ENCODE measurements around the gene PNKD. TPM values are rescaled to one million over a fixed set of nuclear protein-coding genes. Genes with fewer than 3 reads are reported as not detected.

The PNKD gene
- total and polyA plus RNA-seq, 2 experiments from 2014 or later: 28.2 to 83.3 TPM

DNA sequence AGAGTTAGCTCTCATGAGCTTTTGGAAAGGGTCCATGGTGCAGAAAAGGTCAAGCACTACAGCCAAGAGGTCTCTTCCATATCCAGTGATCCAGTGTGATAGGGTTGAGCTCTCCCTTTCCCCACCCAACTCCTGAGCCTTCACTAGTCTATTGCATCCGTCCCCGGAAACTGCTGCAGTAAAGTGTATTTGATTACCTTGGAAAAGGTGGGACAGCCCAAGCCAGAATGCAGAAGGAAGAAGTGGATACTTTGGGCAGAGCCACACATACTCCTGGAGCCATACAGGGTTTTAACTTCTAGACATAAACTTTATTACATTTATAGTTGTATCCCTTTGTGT is 3.6 kb downstream of the PNKD start:
- Histone ChIP-seq H3K9me2 (ENCODE audit: insufficient read depth) (no peaks in the 10 kb centered on the region), H4K20me1 (replicated peaks; ENCODE audit: insufficient read depth) (no peaks in the 10 kb centered on the region; the same call in 1 of the 2 replicates), H3K27ac (ENCODE audit: low read depth) (no peak overlapping the region), H3F3A (replicated peaks; ENCODE audit: low read depth) (no peaks in the 10 kb centered on the region), H3K27me3 (ENCODE audit: insufficient read depth) (no peaks in the 10 kb centered on the region), H3K4me1 (ENCODE audit: insufficient read depth) (peaks cover 12% of the 10 kb centered on the region), H3K4me3 (no peak overlapping the region), H3K79me2 (replicated peaks; ENCODE audit: insufficient read depth) (peaks cover 9% of the 10 kb centered on the region), H3K36me3 (ENCODE audit: insufficient read depth) (peaks cover 10% of the 10 kb centered on the region), H3K4me2 (no peak overlapping the region), H2AFZ (no peak overlapping the region)
- ATAC-seq (no peak), DNase-seq (ENCODE audit: low spot score) (no peak)
- Mint-ChIP-seq H3K36me3 (ENCODE audit: low read depth) (peaks cover 33% of the 10 kb centered on the region), H3K4me1 (peaks cover 23% of the 10 kb centered on the region), H3K27me3 (ENCODE audit: insufficient read depth, low read depth, poor library complexity) (peaks cover 16% of the 10 kb centered on the region), H3K27ac (no peak overlapping the region), H3K9me3 (no peaks in the 10 kb centered on the region), H3K4me3 (no peak overlapping the region)
- no peak for TF ChIP-seq EZH2phosphoT487 (IDR thresholded peaks at IDR 0.05; ENCODE audit: unreplicated experiment)
- no peak for TF ChIP-seq ZNF114 (CRISPR knock-in tag; IDR thresholded peaks at IDR 0.05)
- no peak for TF ChIP-seq POLR2AphosphoS5 (IDR thresholded peaks at IDR 0.05; ENCODE audit: low read depth)
- TF ChIP-seq EZH2 (IDR thresholded peaks at IDR 0.05; ENCODE audit: low read depth, unreplicated experiment): no peak

DNA sequence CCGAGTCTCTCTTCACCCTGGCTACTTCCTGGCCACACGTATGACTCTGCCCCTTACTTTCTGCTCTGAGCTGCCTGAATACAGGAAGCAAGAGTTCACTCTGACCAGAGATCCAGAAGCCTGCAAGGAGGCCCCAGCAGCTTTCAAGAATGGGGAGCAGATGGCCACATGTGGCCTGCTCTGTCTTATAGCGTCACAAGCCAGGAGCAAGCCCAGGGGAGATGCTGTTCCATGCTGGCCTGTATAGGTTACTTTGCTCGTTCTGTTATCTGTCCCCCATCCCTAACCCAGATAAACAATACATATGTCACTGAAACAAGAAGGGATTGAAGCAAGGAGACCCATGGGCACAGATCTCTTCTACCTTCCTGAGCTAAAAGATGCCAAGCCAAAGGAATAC is 4.3 kb downstream of the PNKD start:
- H3K9me2 ChIP-seq (ENCODE audit: insufficient read depth): no peaks in the 10 kb centered on the region
- H3K27me3 ChIP-seq (ENCODE audit: insufficient read depth): no peaks in the 10 kb centered on the region
- H3K27ac ChIP-seq (ENCODE audit: low read depth): no peak overlapping the region
- DNase-seq (ENCODE audit: low spot score) (no peak), ATAC-seq (no peak)
- no peak overlapping the region for H3K4me3 ChIP-seq
- H3K79me2 ChIP-seq (replicated peaks; ENCODE audit: insufficient read depth): peaks cover 2% of the 10 kb centered on the region; the same call in 1 of the 2 replicates
- peaks cover 28% of the 10 kb centered on the region for H3K36me3 Mint-ChIP-seq (ENCODE audit: low read depth)
- H3K4me2 ChIP-seq: no peak overlapping the region
- H3F3A ChIP-seq (replicated peaks; ENCODE audit: low read depth): no peaks in the 10 kb centered on the region
- no peaks in the 10 kb centered on the region for H4K20me1 ChIP-seq (replicated peaks; ENCODE audit: insufficient read depth)
- H3K4me1 ChIP-seq (ENCODE audit: insufficient read depth): peaks cover 7% of the 10 kb centered on the region; the same call in 1 of the 2 replicates
- H3K9me3 Mint-ChIP-seq: no peaks in the 10 kb centered on the region
- no peak overlapping the region for H3K27ac Mint-ChIP-seq
- H3K36me3 ChIP-seq (ENCODE audit: insufficient read depth): peaks cover 10% of the 10 kb centered on the region
- H2AFZ ChIP-seq: no peak overlapping the region
- no peak overlapping the region for H3K4me3 Mint-ChIP-seq
- peaks cover 17% of the 10 kb centered on the region for H3K27me3 Mint-ChIP-seq (ENCODE audit: insufficient read depth, low read depth, poor library complexity)
- H3K4me1 Mint-ChIP-seq: peaks cover 19% of the 10 kb centered on the region
- TF ChIP-seq, protein P1, sequence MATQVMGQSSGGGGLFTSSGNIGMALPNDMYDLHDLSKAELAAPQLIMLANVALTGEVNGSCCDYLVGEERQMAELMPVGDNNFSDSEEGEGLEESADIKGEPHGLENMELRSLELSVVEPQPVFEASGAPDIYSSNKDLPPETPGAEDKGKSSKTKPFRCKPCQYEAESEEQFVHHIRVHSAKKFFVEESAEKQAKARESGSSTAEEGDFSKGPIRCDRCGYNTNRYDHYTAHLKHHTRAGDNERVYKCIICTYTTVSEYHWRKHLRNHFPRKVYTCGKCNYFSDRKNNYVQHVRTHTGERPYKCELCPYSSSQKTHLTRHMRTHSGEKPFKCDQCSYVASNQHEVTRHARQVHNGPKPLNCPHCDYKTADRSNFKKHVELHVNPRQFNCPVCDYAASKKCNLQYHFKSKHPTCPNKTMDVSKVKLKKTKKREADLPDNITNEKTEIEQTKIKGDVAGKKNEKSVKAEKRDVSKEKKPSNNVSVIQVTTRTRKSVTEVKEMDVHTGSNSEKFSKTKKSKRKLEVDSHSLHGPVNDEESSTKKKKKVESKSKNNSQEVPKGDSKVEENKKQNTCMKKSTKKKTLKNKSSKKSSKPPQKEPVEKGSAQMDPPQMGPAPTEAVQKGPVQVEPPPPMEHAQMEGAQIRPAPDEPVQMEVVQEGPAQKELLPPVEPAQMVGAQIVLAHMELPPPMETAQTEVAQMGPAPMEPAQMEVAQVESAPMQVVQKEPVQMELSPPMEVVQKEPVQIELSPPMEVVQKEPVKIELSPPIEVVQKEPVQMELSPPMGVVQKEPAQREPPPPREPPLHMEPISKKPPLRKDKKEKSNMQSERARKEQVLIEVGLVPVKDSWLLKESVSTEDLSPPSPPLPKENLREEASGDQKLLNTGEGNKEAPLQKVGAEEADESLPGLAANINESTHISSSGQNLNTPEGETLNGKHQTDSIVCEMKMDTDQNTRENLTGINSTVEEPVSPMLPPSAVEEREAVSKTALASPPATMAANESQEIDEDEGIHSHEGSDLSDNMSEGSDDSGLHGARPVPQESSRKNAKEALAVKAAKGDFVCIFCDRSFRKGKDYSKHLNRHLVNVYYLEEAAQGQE (IDR thresholded peaks at IDR 0.05; ENCODE audit: unreplicated experiment): no peak
- no peak for TF ChIP-seq JUNB (IDR thresholded peaks at IDR 0.05; ENCODE audit: unreplicated experiment)
- no peak for TF ChIP-seq ETS1 (IDR thresholded peaks at IDR 0.05)
- no peak for TF ChIP-seq ZNF331 (CRISPR knock-in tag; IDR thresholded peaks at IDR 0.05; ENCODE audit: low read depth)
- TF ChIP-seq CTCF (conservative IDR thresholded peaks at IDR 0.05; ENCODE audit: low read depth in 2 of 2): no peak
- no peak for TF ChIP-seq STAT1 (IDR thresholded peaks at IDR 0.05; ENCODE audit: unreplicated experiment)
- no peak for TF ChIP-seq EZH2phosphoT487 (IDR thresholded peaks at IDR 0.05; ENCODE audit: unreplicated experiment)
- no peak for TF ChIP-seq POLR2AphosphoS5 (IDR thresholded peaks at IDR 0.05; ENCODE audit: low read depth)
